WTC11 (cell line): ENCODE measurements around the gene JMJD8. TPM values are rescaled to one million over a fixed set of nuclear protein-coding genes. Genes with fewer than 3 reads are reported as not detected.

Experiments
- ATAC-seq: fragments of 200-7000 bp; cut with Tn5 transposase; 2 replicates; pipeline ENCODE4 v1.10.0; 2021; ENCODE audit warnings: mild to moderate bottlenecking, moderate library complexity
- CTCF ChIA-PET: fragments of 300-600 bp; sonication (Branson Sonifier 250); formaldehyde crosslinking; loops from one replicate; lab custom pipeline; 2021; ENCODE audit warnings: antibody characterized with exemption; lab: Charles Lee
- POLR2A ChIA-PET: fragments of 350-600 bp; sonication (Branson Sonifier 250); formaldehyde crosslinking; loops from one replicate; lab custom pipeline; 2021; ENCODE audit warnings: antibody characterized with exemption; lab: Charles Lee
- DNase-seq: peaks from one replicate; pipeline ENCODE4 v3.0.0; 2021; ENCODE audit warnings: low spot score
- H3K27ac Mint-ChIP-seq: 2 replicates; pipeline ENCODE4 v1.8.0; 2021; ENCODE audit warnings: mixed read lengths
- H3K27me3 Mint-ChIP-seq: 2 replicates; pipeline ENCODE4 v1.8.0; 2021; ENCODE audit warnings: low read depth, mild to moderate bottlenecking, moderate library complexity, mixed read lengths
- H3K36me3 Mint-ChIP-seq: 2 replicates; pipeline ENCODE4 v1.8.0; 2021; ENCODE audit warnings: mixed read lengths
- H3K4me1 Mint-ChIP-seq: 2 replicates; pipeline ENCODE4 v1.8.0; 2022; ENCODE audit warnings: mixed read lengths
- H3K4me3 Mint-ChIP-seq: 2 replicates; pipeline ENCODE4 v1.8.0; 2021; ENCODE audit warnings: mild to moderate bottlenecking, moderate library complexity, mixed read lengths
- H3K9me3 Mint-ChIP-seq: 2 replicates; pipeline ENCODE4 v1.8.0; 2021; ENCODE audit warnings: mixed read lengths
- AFF4 ChIP-seq: sonication (generic); formaldehyde crosslinking; IDR thresholded peaks from 2 replicates; pipeline ENCODE4 v1.8.1; 2023; ENCODE audit warnings: mild to moderate bottlenecking, missing genetic modification reagents, borderline replicate concordance
- EMX1 ChIP-seq: fragments of 250-450 bp; sonication (Bioruptor Pico); IDR thresholded peaks from 2 replicates; pipeline ENCODE4 v1.8.0; 2021; ENCODE audit warnings: mild to moderate bottlenecking
- ETV6 ChIP-seq: sonication (generic); formaldehyde crosslinking; IDR thresholded peaks from 2 replicates; pipeline ENCODE4 v1.8.1; 2022; ENCODE audit warnings: mild to moderate bottlenecking, missing genetic modification reagents
- GTF2I ChIP-seq: fragments of 250-450 bp; sonication (Bioruptor Pico); conservative IDR thresholded peaks from 2 replicates; pipeline ENCODE4 v1.4.0; 2021; ENCODE audit warnings: mild to moderate bottlenecking
- IRF2 ChIP-seq: sonication (generic); formaldehyde crosslinking; IDR thresholded peaks from 2 replicates; pipeline ENCODE4 v1.8.0; 2022; ENCODE audit warnings: low read depth, missing genetic modification reagents, borderline replicate concordance
- JAZF1 ChIP-seq: fragments of 250-450 bp; sonication (Bioruptor Pico); IDR thresholded peaks from 2 replicates; pipeline ENCODE4 v1.9.0; 2021; ENCODE audit warnings: moderate library complexity, mild to moderate bottlenecking, inconsistent platforms
- NR2C2 ChIP-seq: sonication (generic); formaldehyde crosslinking; IDR thresholded peaks from 2 replicates; pipeline ENCODE4 v1.8.0; 2022; ENCODE audit warnings: mild to moderate bottlenecking, missing genetic modification reagents
- PRRX2 ChIP-seq: fragments of 250-450 bp; sonication (Bioruptor Pico); IDR thresholded peaks from 2 replicates; pipeline ENCODE4 v1.8.0; 2021; ENCODE audit warnings: mild to moderate bottlenecking
- RORB ChIP-seq: fragments of 250-450 bp; sonication (Bioruptor Pico); IDR thresholded peaks from 2 replicates; pipeline ENCODE4 v1.9.0; 2021; ENCODE audit warnings: mild to moderate bottlenecking
- SMAD4 ChIP-seq: sonication (generic); formaldehyde crosslinking; IDR thresholded peaks from 2 replicates; pipeline ENCODE4 v1.8.0; 2022; ENCODE audit warnings: mild to moderate bottlenecking, missing genetic modification reagents
- SOX15 ChIP-seq: fragments of 250-450 bp; sonication (Bioruptor Pico); IDR thresholded peaks from 2 replicates; pipeline ENCODE4 v1.9.0; 2021; ENCODE audit warnings: mild to moderate bottlenecking
- TP53 ChIP-seq: sonication (generic); formaldehyde crosslinking; IDR thresholded peaks from 2 replicates; pipeline ENCODE4 v1.8.1; 2023; ENCODE audit warnings: mild to moderate bottlenecking, missing genetic modification reagents
- USF1 ChIP-seq: sonication (generic); formaldehyde crosslinking; IDR thresholded peaks from 2 replicates; pipeline ENCODE4 v1.8.0; 2022; ENCODE audit warnings: mild to moderate bottlenecking, missing genetic modification reagents
- ZNF232 ChIP-seq: sonication (generic); formaldehyde crosslinking; IDR thresholded peaks from 2 replicates; pipeline ENCODE4 v1.8.0; 2022; ENCODE audit warnings: mild to moderate bottlenecking, missing genetic modification reagents
- ZNF671 ChIP-seq: fragments of 250-450 bp; sonication (Bioruptor Pico); IDR thresholded peaks from 2 replicates; pipeline ENCODE4 v1.8.0; 2021; ENCODE audit warnings: mild to moderate bottlenecking
- total RNA-seq: library from RNA; stranded (reverse); gene quantifications from 3 replicates; pipeline ENCODE4 v1.2.3, GENCODE V29; 2021
- TF ChIP-seq, protein P1 (sequence below): sonication (generic); formaldehyde crosslinking; IDR thresholded peaks from 2 replicates; pipeline ENCODE4 v1.8.1; 2023; ENCODE audit warnings: mild to moderate bottlenecking, missing genetic modification reagents
- TF ChIP-seq, protein P2 (sequence below): sonication (generic); formaldehyde crosslinking; IDR thresholded peaks from 2 replicates; pipeline ENCODE4 v1.8.0; 2022; ENCODE audit warnings: mild to moderate bottlenecking, missing genetic modification reagents
- TF ChIP-seq, protein P3 (sequence below): fragments of 250-450 bp; sonication (Bioruptor Pico); IDR thresholded peaks from 2 replicates; pipeline ENCODE4 v1.9.0; 2021; ENCODE audit warnings: mild to moderate bottlenecking
- TF ChIP-seq, protein P4 (sequence below): fragments of 250-450 bp; sonication (Bioruptor Pico); IDR thresholded peaks from 2 replicates; pipeline ENCODE4 v1.9.0; 2021; ENCODE audit warnings: moderate library complexity, mild to moderate bottlenecking, inconsistent platforms, borderline replicate concordance

The JMJD8 gene
- total RNA-seq, 1 experiment from 2014 or later: 61.2 TPM

DNA sequence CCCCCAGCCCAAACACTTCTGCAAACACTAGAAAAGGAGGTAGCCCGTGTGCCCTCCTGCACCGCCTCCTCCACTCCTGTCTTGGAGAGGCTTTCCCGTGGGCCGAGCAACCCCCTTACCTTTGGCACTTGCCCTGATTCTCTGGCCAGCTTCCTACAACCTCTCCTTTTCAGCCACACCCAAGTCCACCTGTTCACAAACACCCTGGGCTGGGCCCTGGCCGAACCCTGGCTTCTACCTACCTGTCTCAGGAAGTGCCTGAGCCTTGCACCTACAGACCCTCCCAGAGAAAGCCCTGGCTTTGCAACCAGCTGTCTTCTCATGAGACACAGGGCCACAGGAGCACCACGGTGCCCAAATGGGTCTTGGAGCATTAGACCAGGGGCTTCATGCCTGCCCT is 34.8 kb upstream of the JMJD8 start (continued):
- TF ChIP-seq USF1: no peak
- TF ChIP-seq GTF2I (CRISPR knock-in tag): no peak
- TF ChIP-seq JAZF1 (CRISPR knock-in tag): no peak
- TF ChIP-seq SMAD4 (CRISPR knock-in tag): no peak

DNA sequence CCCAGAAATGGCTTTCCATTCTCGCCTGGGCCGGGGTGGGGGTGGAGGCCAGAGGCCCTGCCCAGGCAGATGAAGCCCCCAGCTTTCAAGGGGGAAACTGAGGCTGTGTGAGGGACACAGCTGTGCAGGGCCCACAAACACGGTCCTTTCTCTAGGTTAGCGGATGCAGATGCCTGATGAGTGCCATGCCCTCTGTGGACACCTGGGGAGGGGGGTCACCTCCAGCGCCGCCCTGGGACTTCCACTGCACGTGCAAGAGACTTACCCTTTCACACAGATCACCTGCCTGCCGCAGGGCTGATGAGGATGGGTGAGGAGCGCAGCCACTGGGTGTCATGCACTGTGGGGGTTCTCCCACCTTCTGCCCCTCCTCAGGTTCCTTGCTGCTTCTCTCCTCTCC is 34.3 kb upstream of the JMJD8 start:
- 0 out of 2 replicates have a peak, but pooled peaks have one; percentile 7 for TF ChIP-seq EMX1 (CRISPR knock-in tag)
- TF ChIP-seq NR2C2 (CRISPR knock-in tag): no peak
- TF ChIP-seq IRF2: no peak
- TF ChIP-seq AFF4: no peak
- Mint-ChIP-seq H3K27me3 (peaks cover 27% of the 10 kb centered on the region), H3K4me1 (peaks cover 16% of the 10 kb centered on the region), H3K27ac (no peak overlapping the region), H3K36me3 (no peaks in the 10 kb centered on the region; the same call in 1 of the 2 replicates), H3K9me3 (no peaks in the 10 kb centered on the region), H3K4me3 (no peak overlapping the region)
- POLR2A ChIA-PET: no interaction called here
- CTCF ChIA-PET: no interaction called here
- DNase-seq (no peak), ATAC-seq (no peak)

DNA sequence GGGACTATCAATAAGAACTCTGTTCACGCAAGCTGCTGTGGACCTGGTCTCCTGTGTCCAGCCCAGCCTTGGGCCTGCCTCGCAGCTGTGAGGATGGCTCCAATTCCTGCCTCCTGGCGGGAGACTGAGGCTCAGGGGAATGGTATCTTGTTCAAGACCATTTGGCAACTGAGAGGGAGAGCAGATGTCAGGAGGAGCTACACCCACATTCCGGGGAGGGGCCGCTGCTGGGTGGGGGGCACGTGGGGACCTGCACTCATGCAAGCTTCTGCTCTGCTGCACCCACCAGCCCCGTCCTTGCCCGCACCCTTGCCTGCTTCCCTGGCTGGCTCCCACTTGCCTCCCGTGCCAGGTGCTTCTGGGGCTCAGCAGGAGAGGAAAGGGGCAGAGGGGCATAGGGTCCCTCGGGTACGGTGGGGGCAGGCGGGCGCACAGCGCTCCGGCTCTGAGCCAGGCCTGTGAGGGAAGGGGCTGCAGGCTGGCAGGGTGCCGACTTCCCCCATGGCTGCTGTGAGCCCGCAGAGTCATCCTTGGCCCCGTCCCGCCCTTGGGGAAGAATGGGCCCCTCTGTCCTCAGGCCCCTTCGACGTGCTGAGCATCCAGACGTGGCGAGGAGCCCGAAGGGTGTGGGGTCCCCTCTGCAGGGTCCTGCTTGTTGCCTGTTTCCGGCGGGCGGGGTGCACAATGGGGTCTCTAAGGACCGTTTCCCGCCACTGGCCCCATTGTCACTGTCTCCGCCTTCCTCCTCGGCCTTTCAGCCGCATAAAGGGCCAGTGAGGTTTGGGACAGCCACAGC is 33.5 kb upstream of the JMJD8 start:
- H3K4me3 Mint-ChIP-seq: no peak overlapping the region
- no peak for DNase-seq
- CTCF ChIA-PET: interaction anchor here (0.6 to 8.8 kb wide), 3 partner anchors 9 to 20 kb away, joined by 5 to 90 read pairs (median 25); partner anchors contain the start of genes CCDC78 and HAGHL

DNA sequence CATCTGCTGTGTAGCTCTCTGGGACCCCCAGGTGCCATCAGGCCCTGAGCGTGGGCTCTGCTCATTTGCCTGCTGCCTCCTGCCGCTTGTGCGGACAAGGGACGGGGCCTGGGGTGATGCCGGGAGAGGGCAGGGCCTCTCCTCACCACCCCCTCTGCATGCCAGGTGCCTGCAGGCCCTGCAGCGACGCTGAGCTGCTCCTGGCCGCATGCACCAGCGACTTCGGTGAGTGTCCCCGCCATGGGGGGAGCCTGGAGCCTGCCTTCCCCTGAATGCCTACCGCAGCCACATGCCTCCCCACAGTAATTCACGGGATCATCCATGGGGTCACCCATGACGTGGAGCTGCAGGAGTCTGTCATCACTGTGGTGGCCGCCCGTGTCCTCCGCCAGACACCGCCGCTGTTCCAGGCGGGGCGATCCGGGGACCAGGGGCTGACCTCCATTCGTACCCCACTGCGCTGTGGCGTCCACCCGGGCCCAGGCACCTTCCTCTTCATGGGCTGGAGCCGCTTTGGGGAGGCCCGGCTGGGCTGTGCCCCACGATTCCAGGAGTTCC is 32.7 kb upstream of the JMJD8 start:
- DNase-seq (no peak), ATAC-seq (no peak)
- Mint-ChIP-seq H3K27me3 (peaks cover 34% of the 10 kb centered on the region), H3K4me3 (peak overlapping the region; percentile 63), H3K9me3 (no peaks in the 10 kb centered on the region), H3K27ac (no peak overlapping the region), H3K4me1 (peaks cover 16% of the 10 kb centered on the region), H3K36me3 (no peaks in the 10 kb centered on the region)
- ChIA-PET POLR2A (interaction anchor here (1.0 to 1.9 kb wide), 3 partner anchors 9 to 84 kb away, joined by 4 to 5 read pairs (median 5); partner anchors contain the start of genes CHTF18, GNG13 and RPUSD1), CTCF (interaction anchor here (0.5 to 8.8 kb wide), 14 partner anchors 10 to 289 kb away, joined by 3 to 90 read pairs (median 6); partner anchors contain the start of genes CCDC78, CHTF18, HAGHL and RPUSD1)
- TF ChIP-seq ZNF232 (CRISPR knock-in tag) (no peak), USF1 (no peak), TP53 (no peak), SOX15 (CRISPR knock-in tag) (no peak), ZNF671 (CRISPR knock-in tag) (no peak), ETV6 (CRISPR knock-in tag) (no peak), PRRX2 (CRISPR knock-in tag) (no peak), RORB (CRISPR knock-in tag) (no peak)
- TF ChIP-seq, protein P1, sequence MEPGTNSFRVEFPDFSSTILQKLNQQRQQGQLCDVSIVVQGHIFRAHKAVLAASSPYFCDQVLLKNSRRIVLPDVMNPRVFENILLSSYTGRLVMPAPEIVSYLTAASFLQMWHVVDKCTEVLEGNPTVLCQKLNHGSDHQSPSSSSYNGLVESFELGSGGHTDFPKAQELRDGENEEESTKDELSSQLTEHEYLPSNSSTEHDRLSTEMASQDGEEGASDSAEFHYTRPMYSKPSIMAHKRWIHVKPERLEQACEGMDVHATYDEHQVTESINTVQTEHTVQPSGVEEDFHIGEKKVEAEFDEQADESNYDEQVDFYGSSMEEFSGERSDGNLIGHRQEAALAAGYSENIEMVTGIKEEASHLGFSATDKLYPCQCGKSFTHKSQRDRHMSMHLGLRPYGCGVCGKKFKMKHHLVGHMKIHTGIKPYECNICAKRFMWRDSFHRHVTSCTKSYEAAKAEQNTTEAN: no peak
- TF ChIP-seq, protein P2, sequence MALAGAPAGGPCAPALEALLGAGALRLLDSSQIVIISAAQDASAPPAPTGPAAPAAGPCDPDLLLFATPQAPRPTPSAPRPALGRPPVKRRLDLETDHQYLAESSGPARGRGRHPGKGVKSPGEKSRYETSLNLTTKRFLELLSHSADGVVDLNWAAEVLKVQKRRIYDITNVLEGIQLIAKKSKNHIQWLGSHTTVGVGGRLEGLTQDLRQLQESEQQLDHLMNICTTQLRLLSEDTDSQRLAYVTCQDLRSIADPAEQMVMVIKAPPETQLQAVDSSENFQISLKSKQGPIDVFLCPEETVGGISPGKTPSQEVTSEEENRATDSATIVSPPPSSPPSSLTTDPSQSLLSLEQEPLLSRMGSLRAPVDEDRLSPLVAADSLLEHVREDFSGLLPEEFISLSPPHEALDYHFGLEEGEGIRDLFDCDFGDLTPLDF (CRISPR knock-in tag): no peak
- TF ChIP-seq, protein P3, sequence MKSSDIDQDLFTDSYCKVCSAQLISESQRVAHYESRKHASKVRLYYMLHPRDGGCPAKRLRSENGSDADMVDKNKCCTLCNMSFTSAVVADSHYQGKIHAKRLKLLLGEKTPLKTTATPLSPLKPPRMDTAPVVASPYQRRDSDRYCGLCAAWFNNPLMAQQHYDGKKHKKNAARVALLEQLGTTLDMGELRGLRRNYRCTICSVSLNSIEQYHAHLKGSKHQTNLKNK: no peak

More for the DNA sequence above, 33.5 kb upstream of the JMJD8 start:
- Mint-ChIP-seq H3K27me3 (peaks cover 32% of the 10 kb centered on the region), H3K4me1 (peaks cover 16% of the 10 kb centered on the region), H3K27ac (no peak overlapping the region), H3K9me3 (no peaks in the 10 kb centered on the region), H3K36me3 (no peaks in the 10 kb centered on the region; the same call in 1 of the 2 replicates)
- ATAC-seq: no peak
- TF ChIP-seq EMX1 (CRISPR knock-in tag): 0 out of 2 replicates have a peak, but pooled peaks have one; percentile 4
- TF ChIP-seq, protein P4, sequence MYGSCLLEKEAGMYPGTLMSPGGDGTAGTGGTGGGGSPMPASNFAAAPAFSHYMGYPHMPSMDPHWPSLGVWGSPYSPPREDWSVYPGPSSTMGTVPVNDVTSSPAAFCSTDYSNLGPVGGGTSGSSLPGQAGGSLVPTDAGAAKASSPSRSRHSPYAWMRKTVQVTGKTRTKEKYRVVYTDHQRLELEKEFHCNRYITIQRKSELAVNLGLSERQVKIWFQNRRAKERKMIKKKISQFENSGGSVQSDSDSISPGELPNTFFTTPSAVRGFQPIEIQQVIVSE: no peak
- POLR2A ChIA-PET: interaction anchor here (1.9 kb wide), 1 partner anchor 83 kb away, joined by 5 read pairs; the partner anchor contains the start of gene GNG13
